Stimulated activated memory B cell treated with anti-CD40 and anti-IgM and Interleukin-4, amounts not matched to agents 10 μg/mL and 1 μg/mL and 100 μg/mL, for 72 hours (primary cell): ENCODE results near the gene MAST4.
"Not testable (repeated sequence)": the region's sequence is repeated elsewhere in the genome, so short reads cannot be mapped to it uniquely, and the experiment has no call there.

ENCODE experiments used
- ATAC-seq: fragments of 150-1000 bp; cut with Tn5 transposase; 2 replicates; pipeline ENCODE4 v1.10.0; 2021
- H3K27ac Mint-ChIP-seq: one replicate; pipeline ENCODE4 v1.8.0; 2022; ENCODE audit warnings: mild to moderate bottlenecking, mixed read lengths
- H3K27me3 Mint-ChIP-seq: one replicate; pipeline ENCODE4 v1.8.0; 2022; ENCODE audit warnings: mixed read lengths
- H3K36me3 Mint-ChIP-seq: one replicate; pipeline ENCODE4 v1.8.0; 2022; ENCODE audit warnings: mixed read lengths
- H3K4me1 Mint-ChIP-seq: one replicate; pipeline ENCODE4 v1.8.0; 2022; ENCODE audit warnings: mixed read lengths
- H3K4me3 Mint-ChIP-seq: one replicate; pipeline ENCODE4 v1.8.0; 2022; ENCODE audit warnings: mild to moderate bottlenecking, moderate library complexity, mixed read lengths
- H3K9me3 Mint-ChIP-seq: one replicate; pipeline ENCODE4 v1.8.0; 2022; ENCODE audit warnings: mixed read lengths

The MAST4 gene

DNA sequence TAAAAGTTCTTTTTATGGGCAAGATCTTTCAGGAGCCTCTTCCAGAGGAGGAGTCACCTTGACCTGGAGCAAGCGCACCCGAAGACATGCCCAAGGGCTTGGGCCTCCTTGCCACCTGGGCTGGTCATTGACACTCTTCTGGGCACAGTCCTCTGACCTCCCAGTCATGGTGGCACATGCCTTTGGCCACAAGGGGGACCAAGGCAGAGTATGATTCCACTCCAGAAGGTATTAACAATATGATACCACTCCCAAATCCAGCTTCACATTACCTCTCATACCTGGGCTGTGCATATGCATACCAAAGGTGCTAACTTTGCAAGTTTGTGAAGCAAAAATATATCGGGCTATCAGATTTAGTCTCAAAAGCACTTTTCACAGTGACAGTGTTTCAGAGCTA lies 84.6 kb downstream of the MAST4 start:
- no peaks in the 10 kb centered on the region for H3K36me3 Mint-ChIP-seq
- H3K4me3 Mint-ChIP-seq = no peak overlapping the region
- no peak overlapping the region for H3K27ac Mint-ChIP-seq
- no peak for ATAC-seq
- H3K9me3 Mint-ChIP-seq = no peaks in the 10 kb centered on the region
- H3K4me1 Mint-ChIP-seq = peaks cover 16% of the 10 kb centered on the region
- H3K27me3 Mint-ChIP-seq = no peaks in the 10 kb centered on the region

GRCh38 chr5:66684663-66685062 lies 88.5 kb downstream of the MAST4 start:
- Mint-ChIP-seq H3K27me3 (no peaks in the 10 kb centered on the region), H3K36me3 (no peaks in the 10 kb centered on the region)

GRCh38 chr5:66689522-66690220 lies 93.5 kb downstream of the MAST4 start:
- no peak for ATAC-seq
- no peak overlapping the region for H3K27ac Mint-ChIP-seq
- no peaks in the 10 kb centered on the region for H3K36me3 Mint-ChIP-seq
- no peaks in the 10 kb centered on the region for H3K27me3 Mint-ChIP-seq
- no peaks in the 10 kb centered on the region for H3K9me3 Mint-ChIP-seq
- H3K4me1 Mint-ChIP-seq = peaks cover 7% of the 10 kb centered on the region
- H3K4me3 Mint-ChIP-seq = no peak overlapping the region

More at GRCh38 chr5:66684663-66685062, 88.5 kb downstream of the MAST4 start:
- Mint-ChIP-seq H3K4me3 (no peak overlapping the region), H3K9me3 (no peaks in the 10 kb centered on the region), H3K27ac (no peak overlapping the region), H3K4me1 (peaks cover 11% of the 10 kb centered on the region)
- no peak for ATAC-seq

GRCh38 chr5:66694036-66694435 lies 97.8 kb downstream of the MAST4 start:
- H3K4me3 Mint-ChIP-seq = no peak overlapping the region
- no peaks in the 10 kb centered on the region for H3K27me3 Mint-ChIP-seq
- H3K27ac Mint-ChIP-seq = no peak overlapping the region
- peaks cover 13% of the 10 kb centered on the region for H3K4me1 Mint-ChIP-seq
- no peaks in the 10 kb centered on the region for H3K9me3 Mint-ChIP-seq
- no peak for ATAC-seq
- H3K36me3 Mint-ChIP-seq = peaks cover 5% of the 10 kb centered on the region

DNA sequence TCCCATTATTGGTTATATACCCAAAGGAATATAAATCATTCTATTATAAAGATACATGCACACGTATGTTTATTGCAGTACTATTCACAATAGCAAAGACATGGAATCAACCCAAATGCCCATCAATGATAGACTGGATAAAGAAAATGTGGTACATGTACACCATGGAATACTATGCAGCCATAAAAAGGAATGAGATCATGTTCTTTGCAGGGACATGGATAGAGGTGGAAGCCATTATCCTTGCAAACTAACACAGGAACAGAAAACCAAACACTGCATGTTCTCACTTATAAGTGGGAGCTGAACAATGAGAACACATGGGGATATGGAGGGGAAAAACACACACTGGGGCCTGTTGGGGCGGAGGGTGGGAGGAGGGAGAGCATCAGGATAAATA lies 99.6 kb downstream of the MAST4 start:
- H3K27me3 Mint-ChIP-seq, H3K4me3 Mint-ChIP-seq, H3K27ac Mint-ChIP-seq, H3K36me3 Mint-ChIP-seq, H3K9me3 Mint-ChIP-seq, ATAC-seq: not testable (repeated sequence)
- H3K4me1 Mint-ChIP-seq = peaks cover 15% of the 10 kb centered on the region

DNA sequence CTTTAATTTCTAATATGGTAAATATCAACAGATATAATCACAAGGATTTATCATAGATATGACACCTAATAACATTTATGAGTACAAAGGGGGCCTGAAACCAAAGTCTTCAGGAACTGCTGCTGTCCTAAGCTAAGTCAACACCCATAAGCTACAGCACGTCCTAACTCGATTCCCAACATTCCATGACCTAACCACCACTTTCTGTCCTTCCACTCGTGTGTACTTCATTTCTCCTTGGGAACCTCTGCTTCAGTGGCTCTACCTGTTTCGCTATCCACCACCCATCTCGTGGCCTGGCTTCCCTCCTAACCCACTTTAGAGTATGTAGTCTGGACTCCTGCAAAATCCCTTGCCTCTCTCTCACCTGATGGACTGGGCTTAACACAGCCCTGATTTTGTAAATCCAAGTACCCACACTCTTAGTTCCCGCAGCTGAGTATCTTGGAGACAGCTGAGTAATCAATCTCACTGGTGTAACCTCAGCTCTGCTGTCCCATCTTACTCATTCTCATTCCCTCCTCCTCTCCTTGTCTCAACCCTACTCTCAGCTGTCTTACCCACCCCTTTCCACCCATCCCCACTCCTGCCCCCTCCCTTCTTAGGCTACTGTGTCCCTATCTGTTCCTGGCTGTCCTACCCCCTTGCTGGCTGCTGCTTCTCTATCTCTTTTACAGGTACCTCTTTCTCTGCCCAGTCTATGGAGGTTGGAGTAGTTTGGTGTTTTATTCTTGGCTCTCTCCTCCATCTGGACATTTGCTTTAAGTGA lies 101.8 kb downstream of the MAST4 start:
- Mint-ChIP-seq H3K4me1 (peaks cover 30% of the 10 kb centered on the region), H3K27me3 (no peaks in the 10 kb centered on the region), H3K36me3 (peaks cover 5% of the 10 kb centered on the region), H3K4me3 (no peak overlapping the region), H3K9me3 (no peaks in the 10 kb centered on the region), H3K27ac (no peak overlapping the region)
- ATAC-seq = no peak

GRCh38 chr5:66701244-66701643 lies 105.1 kb downstream of the MAST4 start:
- H3K4me1 Mint-ChIP-seq = peaks cover 43% of the 10 kb centered on the region
- ATAC-seq = peak; percentile 70

DNA sequence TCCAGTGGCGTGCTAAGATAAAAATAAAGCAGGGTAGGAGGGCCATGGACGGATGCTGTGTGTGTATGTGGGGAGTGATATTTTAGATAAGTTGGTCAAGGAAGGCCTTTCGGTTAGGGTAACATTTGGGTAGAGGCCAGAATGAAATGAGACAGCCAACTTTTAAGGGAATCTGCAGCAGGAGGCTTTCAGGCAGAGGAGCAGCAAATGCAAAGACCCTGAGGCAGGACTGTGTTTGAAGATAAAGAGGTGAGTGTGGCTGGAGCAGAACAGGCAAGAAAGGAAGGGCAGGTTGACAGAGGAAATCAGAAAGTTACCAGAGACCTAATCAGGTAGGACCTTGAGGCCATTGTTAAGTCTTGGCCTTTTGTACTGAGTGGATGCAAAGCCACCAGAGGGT lies 106.2 kb downstream of the MAST4 start:
- Mint-ChIP-seq H3K27me3 (no peaks in the 10 kb centered on the region), H3K27ac (no peak overlapping the region)

More at GRCh38 chr5:66701244-66701643, 105.1 kb downstream of the MAST4 start:
- Mint-ChIP-seq H3K27ac (no peak overlapping the region), H3K9me3 (no peaks in the 10 kb centered on the region), H3K4me3 (no peak overlapping the region), H3K36me3 (no peaks in the 10 kb centered on the region), H3K27me3 (no peaks in the 10 kb centered on the region)

GRCh38 chr5:66704790-66705425 lies 108.7 kb downstream of the MAST4 start:
- no peak for ATAC-seq
- no peak overlapping the region for H3K4me3 Mint-ChIP-seq
- peaks cover 6% of the 10 kb centered on the region for H3K36me3 Mint-ChIP-seq
- H3K4me1 Mint-ChIP-seq = peaks cover 35% of the 10 kb centered on the region
- peak overlapping the region; percentile 73 for H3K27ac Mint-ChIP-seq
- no peaks in the 10 kb centered on the region for H3K27me3 Mint-ChIP-seq
- H3K9me3 Mint-ChIP-seq = peaks cover 4% of the 10 kb centered on the region

More for the DNA sequence above, 106.2 kb downstream of the MAST4 start:
- ATAC-seq = no peak
- Mint-ChIP-seq H3K4me1 (peaks cover 47% of the 10 kb centered on the region), H3K4me3 (no peak overlapping the region), H3K36me3 (peaks cover 3% of the 10 kb centered on the region), H3K9me3 (peaks cover 2% of the 10 kb centered on the region)

DNA sequence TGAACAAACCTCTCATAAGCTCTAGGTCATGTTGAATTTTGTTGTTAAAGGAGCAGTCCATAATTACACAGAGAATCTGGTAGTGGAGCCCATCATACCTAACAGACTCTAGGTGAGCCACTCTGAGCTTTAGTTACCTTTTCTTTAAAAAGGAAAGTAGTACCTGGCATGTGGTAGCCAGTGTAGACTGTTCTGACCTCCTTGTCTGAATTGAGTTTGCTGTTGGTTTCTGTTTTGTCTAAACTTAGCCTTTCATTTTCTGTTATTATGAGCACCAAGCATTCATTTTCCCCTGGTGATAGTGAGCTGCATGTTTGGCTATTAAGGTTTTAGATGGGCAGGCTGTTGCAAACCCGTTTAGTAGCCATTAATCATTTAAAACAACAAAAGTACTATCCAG lies 112.2 kb downstream of the MAST4 start:
- peak; percentile 41 for ATAC-seq
- Mint-ChIP-seq H3K36me3 (peaks cover 12% of the 10 kb centered on the region), H3K4me1 (peaks cover 20% of the 10 kb centered on the region), H3K4me3 (no peak overlapping the region), H3K9me3 (peaks cover 8% of the 10 kb centered on the region), H3K27me3 (no peaks in the 10 kb centered on the region), H3K27ac (no peak overlapping the region)

GRCh38 chr5:66710557-66711088 lies 114.4 kb downstream of the MAST4 start:
- ATAC-seq = no peak
- peaks cover 8% of the 10 kb centered on the region for H3K9me3 Mint-ChIP-seq
- H3K4me1 Mint-ChIP-seq = peaks cover 16% of the 10 kb centered on the region
- no peaks in the 10 kb centered on the region for H3K27me3 Mint-ChIP-seq
- peaks cover 12% of the 10 kb centered on the region for H3K36me3 Mint-ChIP-seq
- no peak overlapping the region for H3K27ac Mint-ChIP-seq
- no peak overlapping the region for H3K4me3 Mint-ChIP-seq

GRCh38 chr5:66713998-66714397 lies 117.8 kb downstream of the MAST4 start:
- Mint-ChIP-seq H3K27ac (no peak overlapping the region), H3K9me3 (peaks cover 4% of the 10 kb centered on the region), H3K36me3 (peaks cover 6% of the 10 kb centered on the region), H3K27me3 (no peaks in the 10 kb centered on the region), H3K4me3 (no peak overlapping the region), H3K4me1 (peaks cover 22% of the 10 kb centered on the region)
- ATAC-seq = peak; percentile 80

DNA sequence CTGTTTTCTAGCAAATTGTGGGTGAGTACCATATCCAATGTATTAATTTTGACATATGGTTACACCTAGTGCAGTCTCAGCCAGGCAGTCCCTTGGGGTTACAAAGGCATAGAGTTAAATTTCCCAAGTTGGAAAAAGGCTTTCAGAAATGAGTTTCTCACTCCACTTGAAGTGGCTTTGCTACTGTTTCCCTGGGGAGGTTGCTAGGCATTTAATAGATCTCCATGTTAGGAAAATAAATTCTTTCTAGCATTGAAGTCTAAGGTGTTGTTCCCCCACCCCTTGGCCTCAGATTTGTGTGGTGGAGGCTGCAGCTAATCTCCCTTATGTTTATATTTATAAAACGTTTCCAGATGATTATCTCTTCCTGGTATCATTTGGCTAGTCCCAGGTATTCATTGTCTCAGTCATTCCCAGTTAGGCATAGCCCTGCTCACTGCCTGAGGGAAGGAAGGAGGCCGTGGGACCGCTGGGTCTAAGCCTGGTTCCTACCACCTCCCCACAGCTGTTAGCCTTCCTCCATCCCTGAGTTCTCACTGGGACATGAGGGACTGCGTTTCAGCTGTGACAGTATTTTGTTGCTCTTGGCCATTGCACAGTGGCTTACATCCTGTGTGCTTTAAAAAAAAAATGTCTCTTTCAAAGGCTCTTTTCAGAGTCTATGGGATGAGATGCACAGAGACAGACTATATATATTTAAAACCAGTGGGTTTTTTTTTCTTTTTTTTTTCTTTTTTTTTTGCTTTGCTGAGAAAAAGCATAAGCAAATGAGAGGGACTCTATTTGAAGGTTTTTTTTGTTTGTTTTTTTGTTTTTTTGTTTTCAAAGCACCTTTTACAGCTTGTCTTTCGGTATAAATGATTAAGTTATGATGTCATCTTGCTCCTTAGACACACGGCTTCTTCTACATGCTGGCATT lies 121.5 kb downstream of the MAST4 start:
- Mint-ChIP-seq H3K27ac (no peak overlapping the region), H3K4me3 (no peak overlapping the region), H3K4me1 (peaks cover 22% of the 10 kb centered on the region), H3K27me3 (no peaks in the 10 kb centered on the region), H3K36me3 (peaks cover 13% of the 10 kb centered on the region), H3K9me3 (peaks cover 4% of the 10 kb centered on the region)
- no peak for ATAC-seq

DNA sequence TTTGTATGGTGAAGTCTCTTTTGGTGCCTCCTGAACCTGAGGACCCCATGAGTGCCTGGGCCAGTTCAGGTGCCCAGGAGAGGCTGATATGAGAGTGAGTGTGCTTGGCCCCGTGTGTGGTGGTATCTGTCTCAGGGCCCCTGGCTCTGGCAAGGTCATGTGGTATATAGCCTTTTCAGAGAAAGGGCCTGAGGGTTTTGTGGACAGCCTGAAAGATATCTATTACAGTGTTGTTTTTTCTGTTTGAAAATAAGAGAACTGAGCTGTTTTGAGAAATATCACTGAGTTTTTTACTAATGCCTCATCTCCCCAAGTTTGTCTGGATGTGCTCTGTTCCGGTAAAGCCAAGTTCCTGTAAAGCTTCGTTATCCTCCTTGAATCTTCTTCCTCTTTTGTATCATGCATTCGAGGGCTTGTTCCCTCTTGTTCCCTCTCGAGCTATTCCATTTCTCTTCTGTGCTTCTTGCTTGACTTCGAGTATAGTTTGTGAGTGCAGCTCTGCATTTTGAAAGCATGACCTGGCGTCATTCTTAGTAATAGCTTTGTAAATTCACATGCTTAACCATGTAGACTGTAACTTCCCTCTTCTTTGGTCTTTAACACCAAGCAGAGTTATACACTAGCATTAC lies 122.3 kb downstream of the MAST4 start:
- no peak overlapping the region for H3K27ac Mint-ChIP-seq
- no peaks in the 10 kb centered on the region for H3K9me3 Mint-ChIP-seq
- H3K4me1 Mint-ChIP-seq = peaks cover 22% of the 10 kb centered on the region
- H3K27me3 Mint-ChIP-seq = no peaks in the 10 kb centered on the region
- peak; percentile 51 for ATAC-seq
- H3K4me3 Mint-ChIP-seq = no peak overlapping the region
- H3K36me3 Mint-ChIP-seq = peaks cover 8% of the 10 kb centered on the region
